Type B pancreatic cell (in vitro differentiated cells): ENCODE data around the gene COL4A1. TPM values are rescaled to one million over a fixed set of nuclear protein-coding genes. Genes with fewer than 3 reads are reported as not detected.

ENCODE experiments used
- DNase-seq: peaks from one replicate; pipeline ENCODE4 v3.0.0; 2021; ENCODE audit warnings: mixed read lengths; ENCODE audit not compliant: unreplicated experiment; ENCODE audit errors: extremely low spot score
- H3K27ac Mint-ChIP-seq: 2 replicates; pipeline ENCODE4 v1.8.0; 2021; ENCODE audit warnings: mild to moderate bottlenecking, mixed read lengths
- H3K27me3 Mint-ChIP-seq: 2 replicates; pipeline ENCODE4 v1.8.0; 2021; ENCODE audit warnings: mixed read lengths
- H3K36me3 Mint-ChIP-seq: 2 replicates; pipeline ENCODE4 v1.8.0; 2021; ENCODE audit warnings: mixed read lengths
- H3K4me1 Mint-ChIP-seq: one replicate; pipeline ENCODE4 v1.8.0; 2021; ENCODE audit warnings: mixed read lengths; ENCODE audit not compliant: unreplicated experiment
- H3K4me3 Mint-ChIP-seq: 2 replicates; pipeline ENCODE4 v1.8.0; 2021; ENCODE audit warnings: mild to moderate bottlenecking, mixed read lengths
- H3K9me3 Mint-ChIP-seq: 2 replicates; pipeline ENCODE4 v1.8.0; 2021; ENCODE audit warnings: mixed read lengths
- CTCF ChIP-seq: fragments of 200-600 bp; sonication (generic); conservative IDR thresholded peaks from 2 replicates; pipeline ENCODE4 v1.5.0; 2021; ENCODE audit warnings: antibody characterized with exemption, mild to moderate bottlenecking
- total RNA-seq: library from RNA; stranded (reverse); gene quantifications from 2 replicates; pipeline ENCODE4 v1.2.1, GENCODE V29; 2021; ENCODE audit warnings: low replicate concordance

Gene COL4A1
- total RNA-seq, 1 donor from 2014 or later: 83.6 TPM

GRCh38 chr13:110129076-110129475 lies 177.9 kb downstream of the COL4A1 start:
- H3K36me3 Mint-ChIP-seq: no peaks in the 10 kb centered on the region

GRCh38 chr13:110128546-110128945 lies 178.4 kb downstream of the COL4A1 start:
- Mint-ChIP-seq H3K9me3 (no peaks in the 10 kb centered on the region), H3K36me3 (no peaks in the 10 kb centered on the region), H3K27me3 (peaks cover 45% of the 10 kb centered on the region), H3K27ac (no peak overlapping the region), H3K4me1 (peaks cover 34% of the 10 kb centered on the region), H3K4me3 (no peak overlapping the region)
- no peak for DNase-seq
- TF ChIP-seq CTCF: no peak

More at GRCh38 chr13:110129076-110129475, 177.9 kb downstream of the COL4A1 start:
- H3K9me3 Mint-ChIP-seq: no peaks in the 10 kb centered on the region
- H3K4me3 Mint-ChIP-seq: no peak overlapping the region
- no peak overlapping the region for H3K27ac Mint-ChIP-seq
- peaks cover 34% of the 10 kb centered on the region for H3K4me1 Mint-ChIP-seq
- DNase-seq: no peak
- TF ChIP-seq CTCF: no peak
- H3K27me3 Mint-ChIP-seq: peaks cover 48% of the 10 kb centered on the region

- Mint-ChIP-seq H3K4me3 (no peak overlapping the region), H3K4me1 (peaks cover 29% of the 10 kb centered on the region), H3K27ac (no peak overlapping the region), H3K9me3 (no peaks in the 10 kb centered on the region), H3K27me3 (peaks cover 40% of the 10 kb centered on the region), H3K36me3 (no peaks in the 10 kb centered on the region)
- no peak for TF ChIP-seq CTCF
- DNase-seq: no peak
Observed at GRCh38 chr13:110127986-110128511, 178.9 kb downstream of the COL4A1 start.

GRCh38 chr13:110126391-110126961 lies 180.5 kb downstream of the COL4A1 start:
- Mint-ChIP-seq H3K27ac (peak overlapping the region; percentile 40), H3K27me3 (peaks cover 41% of the 10 kb centered on the region), H3K4me3 (no peak overlapping the region), H3K9me3 (no peaks in the 10 kb centered on the region), H3K4me1 (peaks cover 17% of the 10 kb centered on the region), H3K36me3 (no peaks in the 10 kb centered on the region)
- TF ChIP-seq CTCF: no peak
- DNase-seq: no peak

- DNase-seq: no peak
- Mint-ChIP-seq H3K4me1 (peaks cover 17% of the 10 kb centered on the region), H3K9me3 (no peaks in the 10 kb centered on the region), H3K36me3 (no peaks in the 10 kb centered on the region), H3K27ac (peak overlapping the region; percentile 40), H3K27me3 (peaks cover 45% of the 10 kb centered on the region), H3K4me3 (no peak overlapping the region)
- no peak for TF ChIP-seq CTCF
Observed at GRCh38 chr13:110125613-110126272, 181.2 kb downstream of the COL4A1 start.
